MM.1S (cell line): ENCODE measurements around the gene TBC1D13.
"Not testable (repeated sequence)": the region's sequence is repeated elsewhere in the genome, so short reads cannot be mapped to it uniquely, and the experiment has no call there.

ENCODE experiments used
- CTCF ChIP-seq: fragments of 300-600 bp; sonication (generic); IDR thresholded peaks from 2 replicates; pipeline ENCODE4 v1.5.1; 2016; ENCODE audit warnings: antibody characterized with exemption, low read length, mixed read lengths
- EZH2 ChIP-seq: fragments of 300-600 bp; sonication (generic); optimal IDR thresholded peaks from 2 replicates; pipeline ENCODE3; 2017; ENCODE audit warnings: low read depth, mild to moderate bottlenecking, antibody characterized with exemption, low read length, mixed read lengths
- EZH2phosphoT487 ChIP-seq: fragments of 300-600 bp; sonication (generic); IDR thresholded peaks from 2 replicates; pipeline ENCODE4 v1.6.1; 2018; ENCODE audit warnings: antibody characterized with exemption, low read length

- TF ChIP-seq CTCF, EZH2phosphoT487, EZH2: not testable (repeated sequence)
Observed at GRCh38 chr9:128794961-128795360, 7.9 kb downstream of the TBC1D13 start.
